Body of pancreas (tissue), 4 donors: ENCODE measurements around the gene TMEM187.

Source experiments
- POLR2A ChIP-seq, 3 donors: fragments of 450-650 bp; IDR thresholded peaks; one replicate each; pipeline ENCODE4 v1.6.1; 2016; ENCODE audit warnings: antibody characterized with exemption in 3 of 3, mild to moderate bottlenecking in 2 of 3
- TF ChIP-seq, protein P1 (sequence below), 7 experiments: fragments of 450-650 bp in 4 of 7; fragments of 200-600 bp in 3 of 7; sonication (generic) in 3 of 7; IDR thresholded peaks; one replicate each; pipeline ENCODE4 v1.5.1; 2016 to 2019; ENCODE audit warnings: antibody characterized with exemption in 7 of 7

DNA sequence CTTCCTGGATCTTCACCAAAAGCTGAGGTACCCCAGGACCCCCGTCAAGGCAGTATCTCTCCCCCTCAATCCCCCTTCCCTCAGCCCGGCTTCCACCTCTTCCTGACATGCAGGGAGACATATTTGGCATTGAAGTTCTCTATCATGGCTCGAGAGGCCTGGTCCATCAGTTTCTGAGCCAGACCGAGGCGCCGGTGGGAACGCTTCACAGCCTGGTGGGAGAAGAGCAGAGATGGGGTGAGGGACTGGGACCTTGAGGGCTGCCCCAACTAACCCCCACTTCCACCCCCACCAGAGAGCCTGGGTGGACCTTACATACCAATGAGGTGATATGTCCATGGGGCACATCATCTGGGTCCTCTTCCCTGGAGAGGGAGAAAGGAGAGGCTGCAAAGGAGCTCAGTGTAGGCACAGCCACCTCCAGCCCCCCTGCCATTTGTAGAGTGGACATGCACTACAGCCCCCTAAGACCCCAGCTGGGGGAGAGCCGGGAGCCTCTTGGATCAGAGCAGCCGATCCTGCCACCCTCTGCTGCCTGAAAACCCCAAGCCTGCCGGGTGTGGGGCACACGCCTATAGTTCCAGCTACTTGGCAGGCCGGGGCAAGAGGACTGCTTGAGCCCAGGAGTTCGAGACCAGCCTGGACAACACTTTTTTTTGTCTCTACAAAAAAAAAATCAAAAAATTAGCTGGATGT, 40.2 kb upstream of the TMEM187 start:
- TF ChIP-seq, protein P1, sequence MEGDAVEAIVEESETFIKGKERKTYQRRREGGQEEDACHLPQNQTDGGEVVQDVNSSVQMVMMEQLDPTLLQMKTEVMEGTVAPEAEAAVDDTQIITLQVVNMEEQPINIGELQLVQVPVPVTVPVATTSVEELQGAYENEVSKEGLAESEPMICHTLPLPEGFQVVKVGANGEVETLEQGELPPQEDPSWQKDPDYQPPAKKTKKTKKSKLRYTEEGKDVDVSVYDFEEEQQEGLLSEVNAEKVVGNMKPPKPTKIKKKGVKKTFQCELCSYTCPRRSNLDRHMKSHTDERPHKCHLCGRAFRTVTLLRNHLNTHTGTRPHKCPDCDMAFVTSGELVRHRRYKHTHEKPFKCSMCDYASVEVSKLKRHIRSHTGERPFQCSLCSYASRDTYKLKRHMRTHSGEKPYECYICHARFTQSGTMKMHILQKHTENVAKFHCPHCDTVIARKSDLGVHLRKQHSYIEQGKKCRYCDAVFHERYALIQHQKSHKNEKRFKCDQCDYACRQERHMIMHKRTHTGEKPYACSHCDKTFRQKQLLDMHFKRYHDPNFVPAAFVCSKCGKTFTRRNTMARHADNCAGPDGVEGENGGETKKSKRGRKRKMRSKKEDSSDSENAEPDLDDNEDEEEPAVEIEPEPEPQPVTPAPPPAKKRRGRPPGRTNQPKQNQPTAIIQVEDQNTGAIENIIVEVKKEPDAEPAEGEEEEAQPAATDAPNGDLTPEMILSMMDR (IDR thresholded peaks at IDR 0.05): no peak
- no peak for TF ChIP-seq POLR2A (IDR thresholded peaks at IDR 0.05)
